DMS 273 treated with DMSO at 0.1 percent for 48 hours (cell line): ENCODE results near the gene RTTN.
"Not testable (repeated sequence)": the region's sequence is repeated elsewhere in the genome, so short reads cannot be mapped to it uniquely, and the experiment has no call there.

Source experiments
- DNase-seq: peaks from one replicate; lab custom pipeline; 2025; lab: John Stamatoyannopoulos, UW

Gene RTTN, protein sequence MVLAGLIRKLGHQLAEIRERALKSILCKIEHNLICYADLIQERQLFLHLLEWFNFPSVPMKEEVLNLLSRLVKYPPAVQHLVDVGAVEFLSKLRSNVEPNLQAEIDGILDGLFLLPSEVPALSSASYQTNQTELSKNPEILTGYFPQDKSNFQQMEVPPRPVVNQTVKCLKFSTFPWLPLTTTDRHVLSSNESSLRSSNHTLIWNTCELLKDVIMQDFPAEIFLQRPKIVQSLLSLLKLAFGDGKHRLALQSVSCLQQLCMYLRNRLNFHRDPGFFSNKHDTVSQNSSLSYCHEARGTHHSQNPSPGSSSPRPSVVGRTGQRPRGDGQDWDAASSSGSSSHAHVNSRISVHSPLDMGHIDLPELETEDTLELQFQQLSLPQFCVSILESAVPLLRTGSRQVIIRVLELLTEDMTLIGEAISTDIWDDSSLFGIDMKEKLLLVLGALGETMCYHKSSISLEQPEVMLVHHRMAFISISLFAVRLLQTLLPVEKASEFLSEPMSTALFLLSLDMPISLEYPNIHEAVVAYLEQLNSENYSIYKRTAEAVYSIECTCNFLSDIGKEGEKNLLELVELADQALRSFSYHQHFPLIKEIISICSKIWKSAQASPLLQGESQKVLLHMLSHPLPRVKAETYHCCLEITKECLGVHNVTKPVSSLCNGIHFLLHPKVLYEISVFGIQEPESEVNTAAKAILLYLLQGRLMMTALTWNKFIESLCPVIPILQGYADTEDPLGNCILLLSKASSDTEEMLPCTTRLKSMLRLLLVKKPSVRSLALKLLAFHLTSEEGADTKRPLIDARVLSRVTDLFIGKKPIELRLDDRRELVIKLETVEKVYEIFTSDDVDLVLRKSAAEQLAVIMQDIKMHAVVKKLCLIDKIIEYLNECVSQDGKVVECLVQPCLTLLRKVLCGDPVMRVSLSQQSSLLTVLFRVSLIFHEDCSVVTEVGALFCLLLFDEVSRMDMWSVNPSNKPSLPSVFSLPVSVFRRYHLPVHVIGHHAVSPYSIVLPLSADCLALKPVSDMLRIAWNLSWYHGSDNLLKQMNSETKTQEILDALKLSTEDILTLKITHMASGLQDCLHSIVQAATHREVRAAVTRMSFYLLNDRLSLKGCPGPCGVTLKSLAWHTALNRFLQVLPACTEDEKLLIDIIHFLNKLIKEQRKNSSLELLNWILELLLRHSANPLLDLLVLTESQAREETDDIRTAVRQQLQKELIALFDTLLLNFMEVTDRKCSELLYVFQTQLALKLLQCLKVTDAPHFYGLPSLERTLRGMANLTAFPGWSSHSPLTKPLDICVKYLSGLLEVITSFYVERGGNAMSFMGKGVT (N-terminal part only)

DNA sequence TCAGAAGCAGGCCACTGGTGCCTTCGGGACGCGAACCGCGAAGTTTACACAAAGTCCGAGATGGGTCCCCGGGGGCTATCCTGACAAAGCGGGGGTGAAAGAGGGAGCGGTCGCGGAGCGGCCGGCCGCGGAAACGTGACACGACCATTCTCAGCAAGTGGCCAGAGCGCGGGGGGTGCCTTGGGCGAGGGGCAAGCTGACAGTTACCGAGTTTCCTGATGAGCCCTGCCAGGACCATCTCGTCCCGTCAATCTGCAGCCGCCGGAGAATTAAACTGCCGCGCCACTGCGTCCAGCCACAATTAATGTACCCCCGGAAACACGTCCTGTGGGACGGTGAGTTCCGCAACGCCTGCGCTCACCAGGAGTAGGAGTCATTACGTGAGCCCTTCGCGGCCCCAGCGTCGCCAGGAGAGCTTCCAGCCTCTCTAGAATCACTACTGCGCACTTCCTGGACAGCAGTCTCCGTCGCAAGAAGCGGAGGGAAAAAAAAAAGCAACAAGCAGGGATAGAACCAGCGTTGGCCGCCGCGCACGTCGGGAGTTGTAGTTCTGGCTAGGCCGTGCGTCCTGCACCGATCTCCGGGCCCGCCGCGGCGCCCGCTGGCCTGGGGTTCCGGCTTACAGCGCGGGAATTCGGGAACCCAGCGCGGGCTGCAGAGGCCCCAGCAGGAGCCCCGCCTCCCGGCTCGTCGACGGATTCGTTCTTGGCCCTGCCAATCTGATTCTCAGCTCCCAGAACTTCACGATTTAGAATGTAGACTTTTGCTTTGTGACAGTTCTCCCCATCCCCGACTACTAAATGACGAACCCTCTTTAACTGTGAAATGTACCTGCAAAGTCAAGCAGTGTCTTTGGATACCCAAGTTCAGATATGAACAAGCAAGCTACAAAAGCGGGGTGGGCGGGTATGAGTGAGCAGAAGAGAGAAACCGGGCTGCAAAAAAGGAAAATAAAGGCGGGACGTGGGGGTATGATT lies at the start of gene RTTN:
RTTN (minus strand) TSS at position 267 of the 977 bp plus-strand sequence; CDS start at position 238, 29 bp downstream.
- DNase-seq: peak; percentile 87

DNA sequence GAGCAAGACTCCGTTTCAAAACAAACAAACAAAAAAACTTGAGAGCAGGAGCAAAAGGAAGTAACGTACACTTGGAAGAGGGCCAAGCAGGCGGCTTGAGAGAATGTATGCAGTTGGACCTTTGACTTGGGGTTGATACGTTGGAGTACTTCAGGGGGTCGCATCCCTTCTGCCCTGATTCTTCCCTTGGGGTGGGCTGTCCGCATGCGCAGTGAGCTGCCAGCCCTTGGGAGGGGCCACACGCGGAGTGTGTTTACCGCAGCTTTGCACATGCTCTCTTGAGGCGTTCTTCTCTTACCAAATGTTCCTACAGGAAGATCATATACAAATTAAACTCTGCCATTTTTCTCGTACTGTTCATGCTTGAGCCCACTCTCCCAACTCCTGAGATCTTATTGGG lies 45.3 kb upstream of the RTTN start:
- no peak for DNase-seq

DNA sequence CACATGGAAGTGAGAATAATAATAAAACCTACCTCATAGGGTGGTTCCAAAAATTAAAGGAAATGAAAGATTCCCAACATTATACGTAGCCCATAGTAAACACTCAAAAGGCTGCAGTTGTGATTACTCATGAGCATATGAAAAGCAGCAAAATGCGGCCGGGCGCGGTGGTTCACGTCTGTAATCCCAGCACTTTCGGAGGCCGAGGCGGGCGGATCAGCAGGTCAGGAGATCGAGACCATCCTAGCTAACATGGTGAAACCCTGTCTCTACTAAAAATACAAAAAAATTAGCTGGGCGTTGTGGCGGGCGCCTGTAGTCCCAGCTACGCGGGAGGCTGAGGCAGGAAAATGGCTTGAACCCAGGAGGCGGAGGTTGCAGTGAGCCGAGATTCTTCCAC lies 44.4 kb upstream of the RTTN start:
- DNase-seq: not testable (repeated sequence)

DNA sequence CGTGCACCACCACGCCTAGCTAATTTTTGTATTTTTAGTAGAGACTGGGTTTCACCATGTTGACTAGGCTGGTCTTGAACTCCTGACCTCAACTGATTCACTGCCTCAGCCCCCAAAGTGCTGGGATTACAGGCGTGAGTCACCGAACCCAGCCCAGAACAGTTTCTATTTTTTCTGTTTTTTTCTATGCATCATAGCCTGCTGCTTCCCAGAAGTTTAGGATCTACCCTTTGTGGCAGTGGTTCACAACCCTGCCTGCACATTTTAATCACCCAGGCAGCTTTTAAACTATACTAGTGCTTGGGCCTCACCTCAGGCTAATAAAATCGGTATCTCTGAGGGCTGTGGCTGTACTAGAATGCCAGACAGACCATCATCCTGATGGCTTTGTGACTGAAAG lies 43.6 kb upstream of the RTTN start:
- DNase-seq: no peak

DNA sequence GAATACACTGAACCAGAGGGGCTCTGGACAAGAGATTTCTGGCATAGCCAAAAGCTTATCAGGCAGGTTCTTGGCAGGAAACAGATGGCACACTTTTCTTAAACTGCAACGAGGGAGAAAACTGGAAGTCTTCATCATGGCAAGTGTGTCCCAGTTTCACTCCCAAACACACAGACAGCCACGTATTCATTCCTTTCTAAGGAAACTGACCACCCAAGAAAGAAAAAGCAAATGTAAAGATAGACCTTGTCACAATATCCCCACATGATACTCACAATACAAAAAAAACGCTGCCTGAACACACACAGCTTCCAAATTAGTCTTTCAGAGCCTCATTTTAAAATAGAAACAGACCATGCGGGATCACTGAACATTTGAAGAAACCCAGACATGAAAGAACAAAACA lies 40.6 kb upstream of the RTTN start:
- peak; percentile 40 for DNase-seq

DNA sequence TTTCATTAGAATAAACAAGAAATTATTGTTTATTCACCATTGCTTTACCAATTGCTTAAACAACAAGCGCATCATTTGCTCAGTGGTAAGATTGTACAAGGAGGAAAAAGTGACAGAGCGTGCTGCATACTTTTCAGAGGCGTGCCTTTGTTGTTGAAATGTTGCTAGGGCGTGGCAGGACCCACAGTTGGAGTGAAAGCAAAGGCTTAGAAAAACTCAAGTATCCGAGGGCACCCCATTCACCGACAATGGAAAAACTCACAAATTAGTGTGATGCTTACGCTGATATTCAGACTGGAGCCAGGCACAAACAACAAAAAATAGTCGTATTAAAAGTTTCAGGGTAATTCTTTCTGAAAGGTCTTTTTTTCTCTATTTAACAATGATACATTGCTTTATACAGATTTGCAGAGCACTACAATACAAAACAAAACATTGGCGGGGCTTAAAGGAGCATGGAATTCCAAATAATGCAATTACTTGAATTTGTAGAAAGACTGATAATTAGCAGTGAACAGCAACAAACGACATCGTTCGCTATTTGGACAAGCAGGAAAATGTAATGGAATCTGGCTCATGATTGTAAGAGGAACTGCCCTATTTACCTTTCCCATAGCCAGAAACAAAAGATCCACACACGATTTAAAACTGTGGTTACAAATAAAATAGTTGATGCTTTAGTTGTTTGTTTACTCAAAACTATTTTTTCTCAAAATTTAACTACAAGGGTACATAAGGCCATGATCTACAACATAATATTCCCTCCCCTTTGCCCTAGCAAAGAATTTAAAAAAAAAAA lies 37.8 kb upstream of the RTTN start:
- DNase-seq: no peak

DNA sequence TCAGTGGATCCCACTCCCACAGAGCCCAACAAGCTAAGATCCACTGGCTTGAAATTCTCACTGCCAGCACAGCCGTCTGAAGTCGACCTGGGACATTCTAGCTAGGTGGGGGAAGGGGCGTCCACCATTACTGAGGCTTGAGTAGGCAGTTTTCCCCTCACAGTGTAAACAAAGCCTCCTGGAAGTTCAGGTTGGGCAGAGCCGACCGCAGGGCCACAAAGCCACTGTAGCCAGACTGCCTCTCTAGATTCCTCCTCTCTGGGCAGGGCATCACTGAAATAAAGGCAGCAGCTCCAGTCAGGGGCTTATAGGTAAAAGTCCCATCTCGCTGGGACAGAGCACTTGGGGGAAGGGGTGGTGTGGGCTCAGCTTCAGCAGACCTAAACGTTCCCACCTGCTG lies 31.4 kb upstream of the RTTN start:
- DNase-seq: not testable (repeated sequence)

DNA sequence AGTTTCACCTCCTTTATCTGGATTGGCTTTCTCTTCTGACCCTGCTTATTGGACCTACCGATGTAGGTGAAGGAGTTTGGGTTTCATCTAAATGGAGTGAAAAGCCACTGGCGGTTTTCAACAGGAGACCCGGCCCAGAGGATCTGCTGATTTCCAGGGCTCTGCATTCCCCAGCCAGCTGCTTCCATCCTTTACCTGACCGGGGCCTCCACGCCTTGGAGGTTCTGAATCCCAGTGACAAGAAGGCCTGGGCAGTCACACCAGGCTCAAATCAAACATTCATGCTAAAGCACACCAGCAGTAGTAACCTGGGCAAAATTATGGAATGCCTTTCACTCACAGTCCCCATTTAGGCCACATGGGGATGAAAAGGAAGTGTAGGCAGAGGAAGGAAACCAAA lies 30.0 kb upstream of the RTTN start:
- DNase-seq: no peak

DNA sequence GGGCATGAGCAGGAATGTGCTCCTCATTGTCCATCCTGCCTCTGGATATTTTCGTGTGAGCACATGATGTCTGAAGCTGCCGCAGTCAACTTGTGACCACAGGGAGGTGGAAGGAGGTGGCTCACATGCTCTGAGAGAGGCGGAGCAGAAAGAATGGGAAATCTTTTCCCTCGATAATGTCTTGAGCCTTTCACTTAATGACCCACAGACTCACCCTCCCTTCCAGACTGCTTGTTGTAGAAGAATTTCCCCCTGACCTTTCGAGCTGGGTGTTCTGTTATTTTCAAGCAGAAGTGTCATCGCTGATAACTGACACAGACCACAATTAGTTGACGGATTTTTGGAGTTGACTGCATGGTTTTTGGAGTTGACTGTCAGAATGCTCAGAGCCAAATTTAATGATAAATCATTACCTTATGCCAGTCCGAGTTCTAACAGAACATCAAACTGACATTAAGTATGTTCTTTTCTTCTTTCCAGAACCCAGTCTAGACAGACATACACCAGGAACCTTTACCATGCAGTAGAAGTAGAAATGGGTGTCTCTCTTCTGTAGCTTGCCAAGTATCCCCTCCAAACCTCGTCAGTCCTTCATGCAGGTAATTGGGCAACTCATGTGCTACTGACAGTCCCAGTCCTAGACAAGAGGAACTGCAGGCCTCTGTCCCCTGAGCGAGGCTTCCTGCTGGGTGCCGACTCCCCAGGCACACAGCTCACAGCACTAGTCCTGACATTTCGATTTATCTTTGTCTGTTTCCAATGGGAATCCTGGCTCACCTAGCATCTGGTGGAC lies 29.4 kb upstream of the RTTN start:
- DNase-seq: no peak

DNA sequence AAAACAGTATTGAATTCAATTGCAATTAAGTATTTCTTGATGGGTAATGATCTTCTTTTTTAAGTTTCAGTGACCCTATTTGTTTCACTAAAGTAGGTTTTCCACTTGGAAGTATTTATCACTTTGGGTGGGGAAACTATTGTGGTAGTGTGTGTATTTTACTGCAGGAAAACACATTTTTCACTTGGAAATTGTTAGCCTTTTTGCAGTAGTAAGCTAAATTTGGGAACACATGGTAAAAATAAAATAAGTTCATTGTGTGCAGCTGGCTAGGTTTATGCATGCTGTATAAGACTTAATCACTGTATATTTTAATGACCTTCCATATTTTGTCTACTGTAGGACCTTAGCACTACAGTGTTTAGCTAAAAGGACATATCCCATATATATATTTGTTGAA lies 28.5 kb upstream of the RTTN start:
- DNase-seq: no peak

DNA sequence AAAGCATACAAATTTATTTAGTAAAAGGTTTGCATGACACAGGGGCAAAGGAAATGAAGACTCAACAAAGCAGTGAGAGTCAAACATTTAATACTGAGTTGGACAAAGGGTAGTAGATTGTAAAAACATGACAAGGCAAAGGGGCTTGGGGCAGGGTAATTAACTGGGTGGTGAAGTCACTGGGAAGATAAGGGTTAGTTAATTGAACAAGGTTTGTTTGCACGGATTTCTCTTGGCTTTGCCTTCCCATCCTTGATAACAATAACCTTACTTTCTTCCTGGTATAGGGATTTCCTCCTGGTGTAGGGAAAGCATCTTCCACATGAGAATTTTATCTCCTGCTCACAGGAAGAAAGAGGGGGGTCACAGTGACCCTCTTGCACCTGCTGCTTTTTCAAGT lies 26.8 kb upstream of the RTTN start:
- no peak for DNase-seq

DNA sequence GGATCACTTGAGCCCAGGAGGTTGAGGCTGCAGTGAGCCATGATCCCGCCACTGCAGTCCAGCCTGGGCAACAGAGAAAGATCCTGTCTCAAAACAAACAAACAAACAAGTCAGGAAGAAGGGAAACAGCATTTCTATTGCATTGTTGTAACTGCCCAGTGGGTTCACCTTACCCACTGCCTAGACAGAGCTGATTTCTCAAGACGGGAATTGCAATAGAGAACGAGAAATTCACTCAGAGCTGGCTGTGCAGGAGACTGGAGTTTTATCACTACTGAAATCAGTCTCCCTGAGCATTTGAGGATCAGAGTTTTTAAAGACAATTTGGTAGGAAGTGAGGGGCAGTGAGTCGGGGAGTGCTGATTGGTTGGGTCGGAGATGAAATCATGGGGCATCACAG lies 24.2 kb upstream of the RTTN start:
- no peak for DNase-seq

DNA sequence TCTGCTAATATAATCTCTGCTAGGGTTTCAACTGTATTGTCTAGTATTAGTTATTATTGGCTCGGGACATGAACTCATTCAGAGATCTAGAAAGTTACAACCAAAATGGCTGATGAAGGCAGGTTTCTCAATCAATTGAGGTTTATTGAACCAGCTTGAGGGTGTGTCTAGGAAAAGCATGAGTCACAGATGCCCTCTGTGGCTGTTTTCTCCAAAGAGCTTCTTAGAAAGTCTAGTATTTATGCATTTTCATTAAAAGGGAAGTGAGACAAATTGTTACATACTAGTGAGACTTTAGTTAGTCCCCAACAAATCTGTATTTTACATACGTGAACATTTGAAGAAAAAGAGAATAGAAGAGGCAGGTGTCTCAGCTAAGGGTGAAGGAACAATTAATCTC lies 23.0 kb upstream of the RTTN start:
- no peak for DNase-seq

DNA sequence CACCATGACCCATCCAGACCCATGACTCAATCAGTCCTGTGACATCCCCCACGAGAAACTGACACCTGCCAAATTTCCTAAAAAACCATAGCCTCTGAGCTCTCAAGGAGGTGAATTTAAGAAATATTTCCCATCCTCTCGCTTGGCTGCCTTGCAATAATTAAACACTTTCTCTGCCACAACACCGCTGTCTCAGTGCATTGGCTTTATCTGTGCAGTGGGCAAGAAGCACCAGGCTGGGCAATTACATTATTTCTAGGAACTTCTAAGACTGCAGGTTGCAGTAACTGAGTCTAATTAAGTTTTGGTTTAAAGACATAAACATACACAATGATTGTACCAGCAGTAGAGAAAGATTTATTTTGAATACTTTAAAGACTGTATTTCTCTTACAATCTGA lies 22.0 kb upstream of the RTTN start:
- DNase-seq: no peak

DNA sequence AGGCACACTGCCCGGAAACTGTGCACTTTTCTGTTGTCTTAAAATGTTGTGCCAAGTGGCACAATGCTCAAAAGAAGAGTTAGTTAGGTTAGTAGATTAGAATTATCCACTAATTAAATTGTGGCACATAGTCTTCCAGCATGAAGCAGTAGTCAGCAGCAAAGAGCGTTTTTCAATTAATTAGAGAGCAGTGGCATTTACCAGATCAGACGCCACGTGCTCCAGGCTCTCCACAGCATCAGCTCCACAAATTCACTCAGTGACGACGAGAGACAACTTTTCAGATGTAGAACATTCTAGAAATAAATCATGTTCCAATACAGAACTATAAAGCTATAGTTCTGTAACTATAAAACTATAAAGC lies 16.4 kb upstream of the RTTN start:
- no peak for DNase-seq

DNA sequence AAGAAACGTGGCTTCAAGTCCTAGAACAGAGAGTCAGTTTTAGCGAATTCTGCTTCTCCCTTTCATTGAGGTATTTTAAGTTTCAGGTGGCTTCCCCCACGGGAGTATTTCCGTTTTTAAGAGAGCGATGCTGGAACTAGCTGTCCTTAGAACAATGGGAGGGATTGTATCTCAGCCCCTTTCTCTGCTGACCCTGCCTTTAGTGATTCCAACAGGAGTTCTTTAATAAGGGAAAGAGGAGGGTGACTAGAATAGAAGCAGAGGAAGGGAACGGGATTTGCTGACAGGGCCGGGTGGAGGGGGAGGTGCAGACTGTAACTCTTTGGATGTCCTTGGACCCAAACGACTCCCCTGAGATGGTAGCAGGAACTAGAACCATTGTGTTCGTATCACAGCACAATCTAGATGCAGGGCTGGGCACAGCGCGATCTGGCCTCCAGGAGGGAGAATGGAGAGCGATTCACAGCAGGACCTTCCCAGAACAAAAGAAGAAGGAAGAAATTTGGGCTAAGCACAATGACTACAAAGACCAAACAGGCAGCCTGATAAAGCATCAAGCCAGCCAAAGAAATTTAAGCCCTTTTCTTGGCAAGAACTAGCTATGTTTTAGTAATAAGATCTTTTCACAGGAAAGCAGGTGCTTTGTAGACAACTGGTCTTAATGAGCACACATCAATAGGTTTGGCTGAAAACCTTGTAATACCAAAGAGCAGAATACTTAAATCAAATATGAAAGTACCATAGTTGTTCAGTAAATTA lies 15.8 kb upstream of the RTTN start:
- DNase-seq: no peak

DNA sequence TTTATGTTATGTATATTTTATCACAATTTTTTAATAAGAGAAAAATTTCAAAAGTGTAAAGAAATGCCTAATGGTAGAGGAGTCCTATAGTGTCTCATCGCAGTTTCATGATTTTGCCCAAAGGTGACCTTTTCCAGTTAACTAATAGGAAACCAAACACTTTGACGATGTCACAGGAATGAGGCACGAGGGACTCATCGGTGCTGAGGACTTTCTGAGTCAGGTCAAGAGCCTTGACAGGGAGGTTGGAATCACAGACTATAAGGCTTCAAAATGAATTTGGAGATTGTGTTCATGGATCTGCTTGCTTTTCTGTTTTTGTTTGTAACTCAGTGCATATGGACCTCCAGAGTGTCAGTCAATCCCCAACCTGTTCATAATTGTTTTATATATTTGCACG lies 15.1 kb upstream of the RTTN start:
- DNase-seq: no peak

DNA sequence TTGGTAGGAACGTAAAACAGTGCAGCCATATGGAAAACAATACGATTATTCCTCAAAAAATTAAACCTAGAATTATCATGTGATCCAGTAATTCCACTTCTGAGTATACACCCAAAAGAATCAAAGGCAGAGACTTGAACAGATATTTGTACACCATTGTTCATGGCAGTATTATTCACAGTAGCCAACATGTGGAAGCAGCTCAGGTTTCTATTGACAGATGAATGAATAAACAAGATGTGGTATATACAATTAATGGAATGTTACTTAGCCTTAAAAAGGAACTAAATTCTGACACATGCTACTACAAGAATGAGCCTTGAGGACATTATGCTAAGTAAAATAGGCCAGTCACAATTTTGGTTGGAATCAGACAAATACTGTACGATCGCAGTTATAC lies 14.2 kb upstream of the RTTN start:
- no peak for DNase-seq

DNA sequence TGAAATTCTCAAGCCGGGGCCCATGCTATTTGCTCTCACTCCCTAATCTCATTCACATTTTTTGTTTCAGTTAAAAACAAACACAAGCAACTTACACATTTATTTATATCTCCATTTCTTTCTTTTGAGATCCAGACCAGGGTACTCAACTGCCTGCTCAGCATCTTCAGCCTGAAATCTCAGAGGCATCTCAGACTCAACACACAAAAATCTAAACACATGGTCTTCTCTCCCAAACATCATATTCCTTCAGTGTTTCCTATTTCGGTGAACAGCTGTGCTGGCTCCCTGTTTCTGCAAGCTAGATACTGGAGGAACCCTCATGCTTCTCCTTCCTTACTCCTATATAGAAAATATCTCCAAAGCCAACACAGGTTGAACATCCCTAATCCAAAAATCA lies 11.3 kb upstream of the RTTN start:
- no peak for DNase-seq
